K562 (cell line): ENCODE results near the gene CDT1. TPM values are rescaled to one million over a fixed set of nuclear protein-coding genes. Genes with fewer than 3 reads are reported as not detected.
A peak's percentile ranks its signal among the peaks of the same experiment; 100 is the strongest.

Experiments used
- ATAC-seq: fragments of 200-7000 bp; cut with Tn5 transposase; 3 replicates; pipeline ENCODE4 v1.9.1; 2020; ENCODE audit warnings: moderate library complexity
- BruUV-seq: library from RNA; stranded (reverse); fragments of 400-500 nt; replicated peaks from 2 replicates; lab custom pipeline; 2021; lab: Mats Ljungman, UMichigan
- CTCF ChIA-PET: fragments of 300-600 bp; formaldehyde crosslinking; extraction: SDS; loops from one replicate; lab custom pipeline; 2021; ENCODE audit warnings: low intra/inter-chr PET ratio; lab: Yijun Ruan, JAX
- POLR2A ChIA-PET: fragments of 300-600, 350-650 bp; sonication (Branson Sonifier 250); formaldehyde crosslinking; extraction: SDS; loops from one replicate; lab custom pipeline; 2021; ENCODE audit warnings: antibody characterized with exemption, inconsistent platforms; lab: Yijun Ruan, JAX
- DNase-seq, 4 experiments: peaks; one replicate each; pipeline versions ENCODE4 v3.0.0 to v3.0.0-alpha.2; 2011 to 2018; ENCODE audit warnings: low spot score in 3 of 4, mixed read lengths in 3 of 4; ENCODE audit errors: extremely low read depth in 1 of 4
- FAIRE-seq: peaks from 2 replicates; lab custom pipeline; 2011; peaks lifted over from hg19 to GRCh38; lab: Jason Lieb, UNC
- H2AFZ ChIP-seq: 2 replicates; pipeline ENCODE4 v1.6.0; 2011; ENCODE audit warnings: low read depth, low read length, control low read depth, inconsistent platforms
- H3K27ac ChIP-seq: fragments of 200-600 bp; 3 replicates; pipeline ENCODE4 v1.8.0; 2011; ENCODE audit warnings: low read depth, mild to moderate bottlenecking, control low read depth, inconsistent platforms, low read length, moderate library complexity, mixed read lengths; ENCODE audit errors: extremely low read depth
- H3K27me3 ChIP-seq, 2 experiments: fragments of 300-600 bp in 1 of 2; 2 replicates in 1 of 2; 3 replicates in 1 of 2; pipeline versions ENCODE4 v1.6.0 to v1.8.0; 2011; ENCODE audit warnings: inconsistent platforms in 2 of 2, low read length in 2 of 2, mild to moderate bottlenecking in 1 of 2, mixed read lengths in 1 of 2, moderate library complexity in 1 of 2; ENCODE audit not compliant: control insufficient read depth in 2 of 2, insufficient read depth in 2 of 2
- H3K36me3 ChIP-seq: fragments of 300-600 bp; 3 replicates; pipeline ENCODE4 v1.8.0; 2011; ENCODE audit warnings: mild to moderate bottlenecking, low read length, inconsistent platforms; ENCODE audit not compliant: control insufficient read depth, insufficient read depth
- H3K4me1 ChIP-seq, 2 experiments: fragments of 200-600 bp in 1 of 2; replicated peaks in 1 of 2; 2 replicates in 1 of 2; 3 replicates in 1 of 2; pipeline versions ENCODE4 v1.5.1 to v1.8.0; 2011; ENCODE audit warnings: inconsistent platforms in 2 of 2, low read length in 2 of 2, mild to moderate bottlenecking in 1 of 2, mixed read lengths in 1 of 2, moderate library complexity in 1 of 2; ENCODE audit not compliant: control insufficient read depth in 2 of 2, insufficient read depth in 2 of 2
- H3K4me2 ChIP-seq: 2 replicates; pipeline ENCODE4 v1.6.1; 2011; ENCODE audit warnings: low read length, control low read depth, inconsistent platforms, mixed read lengths; ENCODE audit not compliant: insufficient read depth
- H3K4me3 ChIP-seq: fragments of 200-600 bp; sonication (generic), shearing (Covaris generic); 2 replicates; pipeline ENCODE4 v1.5.1; 2016; ENCODE audit warnings: control low read depth, inconsistent platforms
- H3K79me2 ChIP-seq: fragments of 200-600 bp; 3 replicates; pipeline ENCODE4 v1.8.0; 2011; ENCODE audit warnings: low read length, inconsistent platforms; ENCODE audit not compliant: control insufficient read depth, insufficient read depth
- H3K9ac ChIP-seq, 2 experiments: 2 replicates each; pipeline versions ENCODE4 v1.6.0 to v1.6.1; 2011; ENCODE audit warnings: low read depth in 2 of 2, low read length in 2 of 2, control low read depth in 1 of 2, inconsistent platforms in 1 of 2, mild to moderate bottlenecking in 1 of 2, mixed read lengths in 1 of 2; ENCODE audit not compliant: insufficient read depth in 1 of 2
- H3K9me1 ChIP-seq: one replicate; pipeline ENCODE4 v1.6.0; 2011; ENCODE audit warnings: inconsistent platforms, mild to moderate bottlenecking, low read length, moderate library complexity; ENCODE audit not compliant: control insufficient read depth, insufficient read depth
- H3K9me3 ChIP-seq: replicated peaks from 2 replicates; pipeline ENCODE4 v1.5.1; 2011; ENCODE audit warnings: low read depth, low read length, inconsistent platforms; ENCODE audit not compliant: control insufficient read depth, insufficient read depth
- H4K20me1 ChIP-seq: replicated peaks from 2 replicates; pipeline ENCODE4 v1.6.1; 2011; ENCODE audit warnings: low read length, inconsistent platforms, mixed read lengths; ENCODE audit not compliant: control insufficient read depth, insufficient read depth
- ETV1 ChIP-seq: fragments of 450-650 bp; conservative IDR thresholded peaks from 2 replicates; pipeline ENCODE4 v1.6.1; 2016; ENCODE audit warnings: missing genetic modification characterization, control low read depth, low read depth, missing compliant biosample characterization
- ILF3 ChIP-seq: fragments of 450-650 bp; IDR thresholded peaks from 2 replicates; pipeline ENCODE4 v1.6.1; 2018; ENCODE audit warnings: antibody characterized with exemption, mild to moderate bottlenecking, moderate library complexity, borderline replicate concordance
- LARP7 ChIP-seq: fragments of 450-650 bp; IDR thresholded peaks from 2 replicates; pipeline ENCODE4 v1.6.1; 2016
- MTF1 ChIP-seq: fragments of 250-450 bp; sonication (Bioruptor Pico); IDR thresholded peaks from 2 replicates; pipeline ENCODE4 v1.9.0; 2021; ENCODE audit warnings: moderate library complexity, mild to moderate bottlenecking, inconsistent platforms, borderline replicate concordance
- NBN ChIP-seq: fragments of 450-650 bp; IDR thresholded peaks from 2 replicates; pipeline ENCODE4 v1.6.1; 2016; ENCODE audit warnings: low read depth, mild to moderate bottlenecking
- NR2C2 ChIP-seq, 2 experiments: fragments of 200-800 bp in 1 of 2; sonication (Bioruptor generic) in 1 of 2; sonication (generic) in 1 of 2; formaldehyde crosslinking in 1 of 2; IDR thresholded peaks; 2 replicates each; pipeline versions ENCODE4 v1.6.1 to v1.8.0; 2016 to 2022; ENCODE audit warnings: mild to moderate bottlenecking in 1 of 2, missing compliant biosample characterization in 1 of 2, missing genetic modification characterization in 1 of 2, missing genetic modification reagents in 1 of 2
- WGBS: fragments of 100-300 bp; shearing (Covaris generic); methylation state at CpG from one replicate; pipeline ENCODE4 v1.1.6; 2016; ENCODE audit warnings: low coverage, mixed read lengths; ENCODE audit not compliant: insufficient coverage; ENCODE audit errors: missing lambda C conversion rate; 5-methylcytosine and 5-hydroxymethylcytosine counted together
- in situ Hi-C: fragments of 300-500 bp; cut with MboI; formaldehyde crosslinking; loops from 4 replicates; pipeline ENCODE4 v1.15.0; 2018; ENCODE audit warnings: inconsistent platforms, mixed read lengths
- intact Hi-C: fragments of 100-400 bp; cut with micrococcal nuclease; formaldehyde crosslinking; loops from 2 replicates; pipeline ENCODE4 v1.14.2; 2022
- polyA plus RNA-seq, 8 experiments: library from polyadenylated mRNA; depleted of rRNA in 4 of 8; stranded (reverse) in 5 of 8; unstranded in 3 of 8; fragments of >200 nt; fragmentation: Nextera tagmentation in 2 of 8; fragmentation: Illumina TruSeq in 1 of 8; extraction: Ambion mirVana in 2 of 8; extraction: Trizol in 1 of 8; gene quantifications; 2 replicates each; pipeline versions ENCODE4 v1.2.1 to v1.2.3, GENCODE V29; 2011 to 2014; ENCODE audit warnings: inconsistent platforms in 1 of 8, missing spikeins in 1 of 8
- total RNA-seq, 7 experiments: library from RNA; depleted of rRNA in 6 of 7; stranded (reverse); fragments of >200 nt in 6 of 7; fragmentation: Illumina TruSeq in 2 of 7; extraction: Trizol in 2 of 7; gene quantifications; 2 replicates each; pipeline versions ENCODE4 v1.2.1 to v1.2.3, GENCODE V29; 2011 to 2021; ENCODE audit warnings: low replicate concordance in 1 of 7
- TF ChIP-seq, protein P1 (sequence below), 2 experiments: IDR thresholded peaks; 2 replicates each; pipeline ENCODE4 v1.6.1; 2012; ENCODE audit warnings: improper control_type of control experiment in 2 of 2, low read depth in 2 of 2, low read length in 2 of 2, borderline replicate concordance in 1 of 2
- TF ChIP-seq, protein P2 (sequence below), 3 experiments: fragments of 200-800 bp in 1 of 3; fragments of 250-450 bp in 1 of 3; fragments of 450-650 bp in 1 of 3; sonication (Bioruptor Pico) in 1 of 3; sonication (Bioruptor generic) in 1 of 3; formaldehyde crosslinking in 1 of 3; IDR thresholded peaks; 2 replicates each; pipeline versions ENCODE4 v1.6.1 to v1.8.0; 2016 to 2022; ENCODE audit warnings: mild to moderate bottlenecking in 2 of 3, missing genetic modification characterization in 2 of 3, missing compliant biosample characterization in 1 of 3, moderate library complexity in 1 of 3

The CDT1 gene
- total and polyA plus RNA-seq, 9 of the 15 experiments (the other 6 are each of a cell fraction or from before 2014, with no cell fraction given), result 0.92 to 178 (median 14.2) TPM

DNA sequence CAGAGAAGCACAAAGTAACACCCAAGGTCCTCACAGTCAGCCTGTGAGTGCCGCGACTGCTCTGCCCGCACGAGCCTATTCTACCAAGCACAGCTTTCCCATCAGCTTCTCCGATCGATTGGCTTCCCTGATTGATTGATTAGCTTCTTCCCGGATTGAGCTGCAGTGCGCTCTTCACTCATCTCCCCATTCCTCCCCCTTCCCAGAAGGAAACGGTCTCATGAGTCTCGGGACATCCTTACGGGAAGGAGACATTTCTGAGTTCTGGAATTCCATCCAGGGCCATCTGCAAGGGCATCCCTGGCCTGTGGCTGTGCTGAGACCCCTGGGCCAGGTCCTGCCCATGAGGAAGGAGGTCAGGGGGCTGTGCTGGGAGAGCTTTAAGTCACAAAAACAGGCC is 36.6 kb upstream of the CDT1 start:
- CTCF ChIA-PET, result no interaction called here
- peaks cover 56 to 99% of the 10 kb centered on the region in 2 experiments for H3K4me1 ChIP-seq

DNA sequence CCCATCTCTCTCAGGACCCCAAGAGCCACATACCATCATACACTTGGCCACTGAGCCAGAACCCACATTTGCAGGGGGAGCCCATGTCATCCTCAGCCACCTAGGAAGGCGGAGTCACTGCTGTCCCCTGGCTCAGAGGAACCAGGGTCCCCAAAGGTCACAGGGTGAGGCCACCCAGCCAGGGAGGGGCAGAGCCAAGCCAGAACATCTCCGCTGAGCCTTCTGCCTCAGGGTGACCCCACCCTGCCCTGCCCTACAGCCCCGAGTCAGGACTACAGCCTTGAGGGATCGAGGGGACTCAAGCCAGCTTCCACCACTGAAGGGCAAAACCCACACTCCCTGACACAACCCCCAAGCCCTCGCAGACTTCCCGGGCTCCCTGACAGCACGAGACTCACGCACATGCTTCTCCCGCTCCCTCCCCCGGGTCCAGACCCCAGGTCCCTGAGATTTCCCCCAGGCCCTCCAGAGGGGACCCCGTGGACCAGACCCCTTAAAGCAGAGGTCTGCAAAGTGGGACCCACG is 36.0 kb upstream of the CDT1 start:
- no peak for FAIRE-seq
- Histone ChIP-seq H3K4me2 (peak overlapping the region; percentile 62; the same call in 1 of the 2 replicates), H4K20me1 (peaks cover 55% of the 10 kb centered on the region), H3K4me1 (peaks cover 62 to 99% of the 10 kb centered on the region in 2 experiments), H3K36me3 (peaks cover 78% of the 10 kb centered on the region), H3K27me3 (no peaks in the 10 kb centered on the region), H3K27ac (peak overlapping the region; percentile 62), H3K9ac (peak overlapping the region; percentile 40 to 88; a peak in 3 of 4 replicates), H3K4me3 (no peak overlapping the region), H3K79me2 (peaks cover 99% of the 10 kb centered on the region), H3K9me1 (peaks cover 16% of the 10 kb centered on the region), H2AFZ (no peak overlapping the region), H3K9me3 (no peaks in the 10 kb centered on the region)
- WGBS, result 49% methylated on average over 11 of the region's 12 CpGs
- ChIA-PET CTCF (no interaction called here), POLR2A (interaction anchor here (0.5 to 7.2 kb wide), 6 partner anchors 11 to 134 kb away, joined by 3 to 102 read pairs (median 4); partner anchors contain the start of gene PIEZO1)
- in situ Hi-C loops, result no loop called here
- no peak for ATAC-seq
- intact Hi-C loops, result no loop called here
- BruUV-seq, result no TSS peak
- peak in 3 of 4 experiments; percentile 48 to 67 (median 65) for DNase-seq
- TF ChIP-seq ETV1 (tag), result no peak
- TF ChIP-seq, protein P1, sequence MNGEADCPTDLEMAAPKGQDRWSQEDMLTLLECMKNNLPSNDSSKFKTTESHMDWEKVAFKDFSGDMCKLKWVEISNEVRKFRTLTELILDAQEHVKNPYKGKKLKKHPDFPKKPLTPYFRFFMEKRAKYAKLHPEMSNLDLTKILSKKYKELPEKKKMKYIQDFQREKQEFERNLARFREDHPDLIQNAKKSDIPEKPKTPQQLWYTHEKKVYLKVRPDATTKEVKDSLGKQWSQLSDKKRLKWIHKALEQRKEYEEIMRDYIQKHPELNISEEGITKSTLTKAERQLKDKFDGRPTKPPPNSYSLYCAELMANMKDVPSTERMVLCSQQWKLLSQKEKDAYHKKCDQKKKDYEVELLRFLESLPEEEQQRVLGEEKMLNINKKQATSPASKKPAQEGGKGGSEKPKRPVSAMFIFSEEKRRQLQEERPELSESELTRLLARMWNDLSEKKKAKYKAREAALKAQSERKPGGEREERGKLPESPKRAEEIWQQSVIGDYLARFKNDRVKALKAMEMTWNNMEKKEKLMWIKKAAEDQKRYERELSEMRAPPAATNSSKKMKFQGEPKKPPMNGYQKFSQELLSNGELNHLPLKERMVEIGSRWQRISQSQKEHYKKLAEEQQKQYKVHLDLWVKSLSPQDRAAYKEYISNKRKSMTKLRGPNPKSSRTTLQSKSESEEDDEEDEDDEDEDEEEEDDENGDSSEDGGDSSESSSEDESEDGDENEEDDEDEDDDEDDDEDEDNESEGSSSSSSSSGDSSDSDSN (IDR thresholded peaks at IDR 0.05; ENCODE audit: borderline replicate concordance in 1 of 2, low read depth in 2 of 2, low read length in 2 of 2), result 0 out of 4 replicates have a peak, but pooled peaks of 1 of the 2 experiments have one; percentile 12
- no peak for TF ChIP-seq MTF1 (CRISPR knock-in tag)
- no peak for TF ChIP-seq LARP7
- TF ChIP-seq NBN, result no peak
- TF ChIP-seq, protein P2, sequence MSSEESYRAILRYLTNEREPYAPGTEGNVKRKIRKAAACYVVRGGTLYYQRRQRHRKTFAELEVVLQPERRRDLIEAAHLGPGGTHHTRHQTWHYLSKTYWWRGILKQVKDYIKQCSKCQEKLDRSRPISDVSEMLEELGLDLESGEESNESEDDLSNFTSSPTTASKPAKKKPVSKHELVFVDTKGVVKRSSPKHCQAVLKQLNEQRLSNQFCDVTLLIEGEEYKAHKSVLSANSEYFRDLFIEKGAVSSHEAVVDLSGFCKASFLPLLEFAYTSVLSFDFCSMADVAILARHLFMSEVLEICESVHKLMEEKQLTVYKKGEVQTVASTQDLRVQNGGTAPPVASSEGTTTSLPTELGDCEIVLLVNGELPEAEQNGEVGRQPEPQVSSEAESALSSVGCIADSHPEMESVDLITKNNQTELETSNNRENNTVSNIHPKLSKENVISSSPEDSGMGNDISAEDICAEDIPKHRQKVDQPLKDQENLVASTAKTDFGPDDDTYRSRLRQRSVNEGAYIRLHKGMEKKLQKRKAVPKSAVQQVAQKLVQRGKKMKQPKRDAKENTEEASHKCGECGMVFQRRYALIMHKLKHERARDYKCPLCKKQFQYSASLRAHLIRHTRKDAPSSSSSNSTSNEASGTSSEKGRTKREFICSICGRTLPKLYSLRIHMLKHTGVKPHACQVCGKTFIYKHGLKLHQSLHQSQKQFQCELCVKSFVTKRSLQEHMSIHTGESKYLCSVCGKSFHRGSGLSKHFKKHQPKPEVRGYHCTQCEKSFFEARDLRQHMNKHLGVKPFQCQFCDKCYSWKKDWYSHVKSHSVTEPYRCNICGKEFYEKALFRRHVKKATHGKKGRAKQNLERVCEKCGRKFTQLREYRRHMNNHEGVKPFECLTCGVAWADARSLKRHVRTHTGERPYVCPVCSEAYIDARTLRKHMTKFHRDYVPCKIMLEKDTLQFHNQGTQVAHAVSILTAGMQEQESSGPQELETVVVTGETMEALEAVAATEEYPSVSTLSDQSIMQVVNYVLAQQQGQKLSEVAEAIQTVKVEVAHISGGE (CRISPR knock-in tag; IDR thresholded peaks at IDR 0.05), result 0 out of 6 replicates have a peak, but pooled peaks of 1 of the 3 experiments have one; percentile 5

More for the DNA sequence above, 36.6 kb upstream of the CDT1 start:
- H3K9me3 ChIP-seq, result no peaks in the 10 kb centered on the region
- no peak overlapping the region for H3K4me2 ChIP-seq
- peak overlapping the region in 1 of 2 experiments; percentile 88; a peak in 2 of 4 replicates for H3K9ac ChIP-seq
- 95% methylated on average over 11 of the region's 11 CpGs for WGBS
- DNase-seq (no peak), FAIRE-seq (no peak), ATAC-seq (no peak)
- no peaks in the 10 kb centered on the region for H3K27me3 ChIP-seq
- H2AFZ ChIP-seq, result no peak overlapping the region
- H3K4me3 ChIP-seq, result no peak overlapping the region
- no TSS peak for BruUV-seq
- in situ Hi-C loops, result no loop called here
- TF ChIP-seq ILF3 (no peak), NR2C2 (CRISPR knock-in tag; IDR thresholded peaks at IDR 0.05) (no peak), NR2C2 (tag; IDR thresholded peaks at IDR 0.05) (no peak)
- TF ChIP-seq, all 486 proteins: peak for 0
- H3K36me3 ChIP-seq, result peaks cover 77% of the 10 kb centered on the region
- H4K20me1 ChIP-seq, result peaks cover 62% of the 10 kb centered on the region
- intact Hi-C loops, result no loop called here
- H3K27ac ChIP-seq, result no peak overlapping the region
- peaks cover 99% of the 10 kb centered on the region for H3K79me2 ChIP-seq
- H3K9me1 ChIP-seq, result peaks cover 20% of the 10 kb centered on the region
- POLR2A ChIA-PET, result interaction anchor here (0.5 to 1.3 kb wide), 5 partner anchors 12 to 54 kb away, joined by 3 to 4 read pairs (median 3); no protein-coding TSS in a partner anchor
